ENCODE data around the gene ABCC4.
A peak's percentile ranks its signal among the peaks of the same experiment; 100 is the strongest.

Gene ABCC4

GRCh38 chr13:95301183-95301967, at the start of gene ABCC4:
Gene ABCC4, minus strand, starts transcription at chr13:95301451. Its CDS starts 137 bp downstream, at chr13:95301314.
- ATAC-seq (replicated peaks; ENCODE audit: extremely low read depth, poor library complexity, severe bottlenecking) (peak; percentile 71), DNase-seq (ENCODE audit: low spot score in 2 of 2) (peak; percentile 20 to 21)
- H3K27ac Mint-ChIP-seq (ENCODE audit: low read depth): peak within 1 kb of the TSS; percentile 54
- peaks cover 24% of the 10 kb centered on the region for H3K4me1 Mint-ChIP-seq
- H3K4me3 Mint-ChIP-seq: peak within 1 kb of the TSS; percentile 84
- no peaks in the 10 kb centered on the region for H3K36me3 Mint-ChIP-seq (ENCODE audit: insufficient read depth)
- no peaks in the 10 kb centered on the region for H3K27me3 Mint-ChIP-seq
- H3K9me3 Mint-ChIP-seq: no peaks in the 10 kb centered on the region

GRCh38 chr13:95349267-95349666, 48.0 kb upstream of the ABCC4 start:
- DNase-seq (ENCODE audit: low spot score in 2 of 2) (no peak), ATAC-seq (replicated peaks; ENCODE audit: extremely low read depth, poor library complexity, severe bottlenecking) (no peak)
- Mint-ChIP-seq H3K27me3 (peaks cover 10% of the 10 kb centered on the region), H3K9me3 (no peaks in the 10 kb centered on the region), H3K36me3 (ENCODE audit: insufficient read depth) (no peaks in the 10 kb centered on the region), H3K4me1 (no peaks in the 10 kb centered on the region), H3K4me3 (no peak overlapping the region), H3K27ac (ENCODE audit: low read depth) (no peak overlapping the region)

GRCh38 chr13:95343944-95344343, 42.7 kb upstream of the ABCC4 start:
- no peaks in the 10 kb centered on the region for H3K9me3 Mint-ChIP-seq
- ATAC-seq (replicated peaks; ENCODE audit: extremely low read depth, poor library complexity, severe bottlenecking) (no peak), DNase-seq (ENCODE audit: low spot score in 2 of 2) (no peak)
- H3K4me3 Mint-ChIP-seq: no peak overlapping the region
- H3K27ac Mint-ChIP-seq (ENCODE audit: low read depth): no peak overlapping the region
- no peaks in the 10 kb centered on the region for H3K36me3 Mint-ChIP-seq (ENCODE audit: insufficient read depth)
- peaks cover 8% of the 10 kb centered on the region for H3K27me3 Mint-ChIP-seq
- no peaks in the 10 kb centered on the region for H3K4me1 Mint-ChIP-seq

- ATAC-seq (replicated peaks; ENCODE audit: extremely low read depth, poor library complexity, severe bottlenecking) (no peak), DNase-seq (ENCODE audit: low spot score in 2 of 2) (no peak)
- H3K4me1 Mint-ChIP-seq: no peaks in the 10 kb centered on the region
- H3K9me3 Mint-ChIP-seq: no peaks in the 10 kb centered on the region
- H3K27me3 Mint-ChIP-seq: peaks cover 10% of the 10 kb centered on the region
- H3K27ac Mint-ChIP-seq (ENCODE audit: low read depth): no peak overlapping the region
- H3K36me3 Mint-ChIP-seq (ENCODE audit: insufficient read depth): peaks cover 3% of the 10 kb centered on the region
- H3K4me3 Mint-ChIP-seq: no peak overlapping the region
These were observed 40.2 kb upstream of the ABCC4 start for GRCh38 chr13:95341441-95341840.

GRCh38 chr13:95338905-95339304, 37.7 kb upstream of the ABCC4 start:
- ATAC-seq (replicated peaks; ENCODE audit: extremely low read depth, poor library complexity, severe bottlenecking): no peak
- no peak overlapping the region for H3K4me3 Mint-ChIP-seq
- peaks cover 10% of the 10 kb centered on the region for H3K27me3 Mint-ChIP-seq
- H3K27ac Mint-ChIP-seq (ENCODE audit: low read depth): no peak overlapping the region
- H3K9me3 Mint-ChIP-seq: no peaks in the 10 kb centered on the region
- no peak for DNase-seq (ENCODE audit: low spot score in 2 of 2)
- peaks cover 3% of the 10 kb centered on the region for H3K36me3 Mint-ChIP-seq (ENCODE audit: insufficient read depth)
- no peaks in the 10 kb centered on the region for H3K4me1 Mint-ChIP-seq

GRCh38 chr13:95337597-95337996, 36.3 kb upstream of the ABCC4 start:
- H3K36me3 Mint-ChIP-seq (ENCODE audit: insufficient read depth): peaks cover 3% of the 10 kb centered on the region
- no peak for ATAC-seq (replicated peaks; ENCODE audit: extremely low read depth, poor library complexity, severe bottlenecking)
- no peaks in the 10 kb centered on the region for H3K4me1 Mint-ChIP-seq
- no peak overlapping the region for H3K27ac Mint-ChIP-seq (ENCODE audit: low read depth)
- H3K9me3 Mint-ChIP-seq: no peaks in the 10 kb centered on the region
- no peak overlapping the region for H3K4me3 Mint-ChIP-seq
- H3K27me3 Mint-ChIP-seq: peaks cover 10% of the 10 kb centered on the region
- no peak for DNase-seq (ENCODE audit: low spot score in 2 of 2)

- Mint-ChIP-seq H3K4me1 (no peaks in the 10 kb centered on the region), H3K27me3 (peaks cover 10% of the 10 kb centered on the region), H3K36me3 (ENCODE audit: insufficient read depth) (peaks cover 3% of the 10 kb centered on the region), H3K27ac (ENCODE audit: low read depth) (no peak overlapping the region), H3K9me3 (no peaks in the 10 kb centered on the region), H3K4me3 (no peak overlapping the region)
- ATAC-seq (replicated peaks; ENCODE audit: extremely low read depth, poor library complexity, severe bottlenecking): no peak
- no peak for DNase-seq (ENCODE audit: low spot score in 2 of 2)
These were observed 34.4 kb upstream of the ABCC4 start for GRCh38 chr13:95335667-95336066.

DNA sequence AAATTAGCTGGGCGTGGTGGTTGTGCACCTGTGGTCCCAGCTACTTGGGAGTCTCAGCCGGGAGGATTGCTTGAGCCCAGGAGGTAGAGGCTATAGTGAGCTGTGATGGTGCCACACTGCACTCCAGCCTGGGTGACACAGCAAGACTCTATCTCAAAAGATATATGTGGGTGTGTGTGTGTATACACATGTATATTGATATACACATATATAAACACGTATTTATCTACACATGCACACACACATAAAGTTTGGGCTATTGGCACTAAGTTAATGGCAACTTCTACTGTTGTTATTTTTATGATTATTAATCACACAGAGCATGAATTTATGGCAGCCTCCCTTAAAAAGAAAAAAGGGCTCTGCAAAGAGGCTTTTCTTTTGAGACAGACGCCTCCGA, 27.1 kb upstream of the ABCC4 start:
- ATAC-seq (replicated peaks; ENCODE audit: extremely low read depth, poor library complexity, severe bottlenecking): no peak
- no peak overlapping the region for H3K27ac Mint-ChIP-seq (ENCODE audit: low read depth)
- no peak overlapping the region for H3K4me3 Mint-ChIP-seq
- no peaks in the 10 kb centered on the region for H3K27me3 Mint-ChIP-seq
- DNase-seq (ENCODE audit: low spot score in 2 of 2): no peak
- no peaks in the 10 kb centered on the region for H3K36me3 Mint-ChIP-seq (ENCODE audit: insufficient read depth)
- H3K9me3 Mint-ChIP-seq: no peaks in the 10 kb centered on the region
- no peaks in the 10 kb centered on the region for H3K4me1 Mint-ChIP-seq

GRCh38 chr13:95327190-95327589, 25.9 kb upstream of the ABCC4 start:
- Mint-ChIP-seq H3K4me3 (no peak overlapping the region), H3K36me3 (ENCODE audit: insufficient read depth) (no peaks in the 10 kb centered on the region), H3K27ac (ENCODE audit: low read depth) (no peak overlapping the region)

DNA sequence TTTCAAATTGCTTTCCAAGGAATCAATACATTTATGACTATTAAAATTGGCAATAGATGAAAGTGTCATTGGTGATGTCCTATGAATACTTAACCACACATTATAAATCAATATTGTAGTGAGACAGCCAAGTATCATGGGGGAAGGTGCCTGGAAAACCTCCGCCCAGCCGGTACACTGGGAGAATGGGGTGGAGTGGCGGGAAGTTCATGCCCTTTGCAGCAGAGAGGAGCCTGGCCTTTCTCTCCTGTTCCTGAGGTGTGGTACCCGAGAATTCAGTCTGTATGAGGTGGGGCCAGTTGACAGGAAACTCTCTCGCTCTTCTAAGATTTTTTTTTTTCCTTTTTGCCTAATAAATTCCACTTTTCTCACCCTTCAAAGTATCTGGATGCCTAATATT, 25.4 kb upstream of the ABCC4 start:
- Mint-ChIP-seq H3K36me3 (ENCODE audit: insufficient read depth) (no peaks in the 10 kb centered on the region), H3K4me1 (no peaks in the 10 kb centered on the region), H3K4me3 (no peak overlapping the region), H3K27me3 (no peaks in the 10 kb centered on the region), H3K9me3 (no peaks in the 10 kb centered on the region), H3K27ac (ENCODE audit: low read depth) (no peak overlapping the region)
- ATAC-seq (replicated peaks; ENCODE audit: extremely low read depth, poor library complexity, severe bottlenecking): no peak
- DNase-seq (ENCODE audit: low spot score in 2 of 2): no peak

More at GRCh38 chr13:95327190-95327589, 25.9 kb upstream of the ABCC4 start:
- Mint-ChIP-seq H3K4me1 (no peaks in the 10 kb centered on the region), H3K9me3 (no peaks in the 10 kb centered on the region), H3K27me3 (no peaks in the 10 kb centered on the region)
- no peak for ATAC-seq (replicated peaks; ENCODE audit: extremely low read depth, poor library complexity, severe bottlenecking)
- DNase-seq (ENCODE audit: low spot score in 2 of 2): no peak

- Mint-ChIP-seq H3K4me1 (no peaks in the 10 kb centered on the region), H3K27ac (ENCODE audit: low read depth) (no peak overlapping the region), H3K36me3 (ENCODE audit: insufficient read depth) (no peaks in the 10 kb centered on the region), H3K27me3 (no peaks in the 10 kb centered on the region), H3K9me3 (no peaks in the 10 kb centered on the region), H3K4me3 (no peak overlapping the region)
- DNase-seq (ENCODE audit: low spot score in 2 of 2) (no peak), ATAC-seq (replicated peaks; ENCODE audit: extremely low read depth, poor library complexity, severe bottlenecking) (no peak)
These were observed 24.2 kb upstream of the ABCC4 start for GRCh38 chr13:95325485-95325884.

DNA sequence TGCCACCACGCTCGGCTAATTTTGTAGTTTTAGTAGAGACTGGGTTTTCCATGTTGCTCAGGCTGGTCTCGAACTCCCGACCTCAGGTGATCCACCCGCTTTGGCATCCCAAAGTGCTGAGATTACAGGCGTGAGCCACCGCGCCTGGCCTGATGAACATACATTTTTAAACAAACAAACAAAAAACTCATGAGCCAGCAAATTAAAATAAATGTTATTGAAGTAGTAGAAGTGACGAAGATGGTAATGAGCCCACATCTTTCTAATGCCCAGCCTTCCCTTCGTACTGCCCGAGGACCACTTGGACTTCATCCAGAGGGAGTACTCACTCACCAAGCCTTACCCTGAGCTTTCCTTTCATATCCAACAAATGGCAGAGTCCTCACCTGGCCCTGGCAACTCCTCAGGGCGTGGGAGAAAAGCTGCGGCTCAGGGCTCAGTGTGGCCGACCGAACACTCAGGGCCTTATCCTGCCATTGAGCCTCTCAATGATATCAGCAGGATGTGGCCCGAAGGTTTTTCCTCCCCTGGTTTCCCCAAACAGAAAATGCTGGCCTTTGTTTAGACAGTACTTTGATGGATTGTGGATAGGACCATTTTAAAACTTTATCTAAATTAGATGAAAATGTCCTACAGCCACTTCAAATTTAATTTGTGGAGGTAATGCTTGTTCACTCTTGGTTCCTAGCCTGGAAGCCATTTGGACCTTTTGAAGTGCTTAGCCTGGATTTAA, 22.8 kb upstream of the ABCC4 start:
- Mint-ChIP-seq H3K27ac (ENCODE audit: low read depth) (no peak overlapping the region), H3K9me3 (no peaks in the 10 kb centered on the region), H3K4me1 (no peaks in the 10 kb centered on the region), H3K4me3 (no peak overlapping the region), H3K36me3 (ENCODE audit: insufficient read depth) (no peaks in the 10 kb centered on the region), H3K27me3 (peaks cover 7% of the 10 kb centered on the region)
- ATAC-seq (replicated peaks; ENCODE audit: extremely low read depth, poor library complexity, severe bottlenecking) (no peak), DNase-seq (ENCODE audit: low spot score in 2 of 2) (no peak)

Data from central memory CD8-positive, alpha-beta T cell (primary cell).